Natural killer cell treated with Interleukin-12 subunit alpha and Interleukin-12 subunit beta and Interleukin-15 and Interleukin-18, amount 100 ng/mL, for 72 hours (primary cell): ENCODE data around the gene ZSCAN2. TPM values are rescaled to one million over a fixed set of nuclear protein-coding genes. Genes with fewer than 3 reads are reported as not detected.

Experiments used
- ATAC-seq, 2 donors: fragments of 150-1000 bp; cut with Tn5 transposase in 1 of 2; sonication (Bioruptor Pico), chemical (Tn5 transposase) in 1 of 2; 2 replicates each; pipeline ENCODE4 v1.10.0; 2021
- DNase-seq: peaks from one replicate; pipeline ENCODE4 v3.0.0; 2022; ENCODE audit warnings: low spot score
- H3K27ac Mint-ChIP-seq, 2 donors: 1 replicate in 1 of 2; 2 replicates in 1 of 2; pipeline ENCODE4 v1.8.0; 2022; ENCODE audit warnings: mixed read lengths in 2 of 2, mild to moderate bottlenecking in 1 of 2, moderate library complexity in 1 of 2
- H3K27me3 Mint-ChIP-seq, 2 donors: 1 replicate in 1 of 2; 2 replicates in 1 of 2; pipeline ENCODE4 v1.8.0; 2022; ENCODE audit warnings: mixed read lengths in 2 of 2
- H3K36me3 Mint-ChIP-seq: one replicate; pipeline ENCODE4 v1.8.0; 2022; ENCODE audit warnings: mixed read lengths
- H3K4me1 Mint-ChIP-seq, 2 donors: 1 replicate in 1 of 2; 2 replicates in 1 of 2; pipeline ENCODE4 v1.8.0; 2022; ENCODE audit warnings: low read depth in 2 of 2, mixed read lengths in 2 of 2, mild to moderate bottlenecking in 1 of 2
- H3K4me3 Mint-ChIP-seq: one replicate; pipeline ENCODE4 v1.8.0; 2022; ENCODE audit warnings: mixed read lengths
- H3K9me3 Mint-ChIP-seq: 2 replicates; pipeline ENCODE4 v1.8.0; 2022; ENCODE audit warnings: mixed read lengths
- total RNA-seq, 2 donors: library from RNA; stranded (reverse); gene quantifications; one replicate each; pipeline ENCODE4 v1.2.3, GENCODE V29; 2022

The ZSCAN2 gene
- total RNA-seq, 2 donors from 2014 or later: 5.5 to 9.2 TPM

DNA sequence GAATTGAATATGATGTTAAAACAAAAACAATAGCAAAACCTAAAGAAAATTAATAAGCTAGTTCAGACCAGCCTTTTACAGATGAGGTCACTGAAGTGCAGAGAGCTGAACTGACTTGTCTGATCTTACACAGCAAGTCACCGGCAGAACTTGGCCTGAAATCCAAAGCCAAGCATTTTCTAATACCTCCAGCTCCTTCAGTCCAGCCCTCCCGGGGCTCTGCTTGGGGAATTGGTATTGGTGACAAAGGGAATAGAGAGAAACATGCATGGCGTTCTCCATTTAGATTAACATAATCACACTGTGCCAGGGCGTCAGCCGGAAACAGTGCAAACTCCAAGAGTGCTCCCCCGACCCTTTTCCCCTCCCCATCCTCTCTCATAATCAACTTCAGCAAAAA lies 14.1 kb upstream of the ZSCAN2 start:
- Mint-ChIP-seq H3K4me1 (peaks cover 16 to 18% of the 10 kb centered on the region in 2 donors), H3K4me3 (no peak overlapping the region), H3K27ac (no peak overlapping the region), H3K9me3 (peaks cover 4% of the 10 kb centered on the region), H3K27me3 (peaks cover 6 to 7% of the 10 kb centered on the region in 2 donors), H3K36me3 (peaks cover 7% of the 10 kb centered on the region)
- no peak for ATAC-seq
- no peak for DNase-seq

DNA sequence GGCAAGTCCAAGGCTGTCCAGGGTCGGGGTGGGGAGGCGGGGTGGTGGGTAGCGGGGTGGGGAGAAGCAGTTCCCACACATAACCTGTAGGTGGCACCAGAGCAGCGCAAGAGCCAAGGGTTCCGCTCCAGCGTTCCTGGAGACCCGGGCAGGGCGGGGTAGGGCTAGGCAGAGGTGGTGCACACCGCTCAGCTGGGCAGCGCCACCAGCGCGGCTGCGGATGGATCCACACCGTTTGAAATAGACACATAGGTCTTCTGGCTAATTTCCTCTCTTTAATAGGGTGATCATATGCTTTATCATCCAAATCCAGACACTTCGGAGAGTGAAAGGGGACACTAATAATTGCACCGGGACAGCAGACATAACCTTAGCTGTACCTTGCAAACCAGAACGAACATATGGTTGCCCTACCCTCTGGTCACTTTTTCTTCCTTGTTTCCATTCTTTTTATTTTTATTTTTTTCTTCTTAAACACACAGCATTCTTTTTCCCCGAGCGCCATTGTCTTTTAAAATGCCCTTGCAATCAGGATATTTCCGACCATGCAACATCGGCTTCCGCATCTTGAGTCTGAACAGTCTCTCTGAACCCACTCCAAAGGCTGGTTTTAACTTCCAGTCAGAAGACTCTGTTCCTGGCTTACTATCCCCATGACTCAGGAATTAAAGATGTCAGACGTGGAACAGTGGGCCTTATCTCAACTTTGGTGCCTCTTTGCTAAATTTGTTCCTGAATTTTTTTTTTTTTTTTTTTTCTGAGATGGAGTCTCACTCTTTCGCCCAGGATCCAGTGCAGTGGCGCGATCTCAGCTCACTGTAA lies 12.5 kb upstream of the ZSCAN2 start:
- peaks cover 6% of the 10 kb centered on the region for H3K36me3 Mint-ChIP-seq
- H3K27ac Mint-ChIP-seq: no peak overlapping the region
- ATAC-seq (peak; percentile 99 to 100), DNase-seq (peak; percentile 84)
- H3K4me1 Mint-ChIP-seq: peaks cover 3 to 7% of the 10 kb centered on the region in 2 donors
- peaks cover 7 to 8% of the 10 kb centered on the region in 2 donors for H3K27me3 Mint-ChIP-seq
- peak overlapping the region; percentile 7 for H3K4me3 Mint-ChIP-seq
- H3K9me3 Mint-ChIP-seq: peaks cover 4% of the 10 kb centered on the region

DNA sequence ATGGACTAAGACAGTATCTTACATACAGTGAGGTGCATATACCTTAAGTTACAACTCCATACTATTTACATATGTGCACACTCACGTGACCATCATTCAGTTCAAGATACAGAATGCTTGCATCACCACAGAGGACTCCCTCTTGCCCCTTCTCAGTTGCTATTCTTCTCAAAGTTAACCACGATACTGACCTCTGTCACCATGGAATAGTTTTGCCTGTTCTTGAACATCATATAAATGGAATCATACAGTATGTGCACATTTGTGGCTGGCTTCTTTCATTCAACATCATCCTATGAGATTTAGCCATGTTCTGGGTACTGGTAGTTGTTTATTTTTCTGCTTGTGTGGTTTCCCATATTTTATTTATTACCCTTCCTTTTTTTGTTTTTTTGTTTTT lies 10.4 kb upstream of the ZSCAN2 start:
- peaks cover 0 to 6% of the 10 kb centered on the region in 2 donors for H3K4me1 Mint-ChIP-seq
- H3K4me3 Mint-ChIP-seq: no peak overlapping the region
- DNase-seq: no peak
- no peaks in the 10 kb centered on the region for H3K9me3 Mint-ChIP-seq
- ATAC-seq: no peak
- no peak overlapping the region for H3K27ac Mint-ChIP-seq
- no peaks in the 10 kb centered on the region for H3K36me3 Mint-ChIP-seq
- peaks cover 0 to 5% of the 10 kb centered on the region in 2 donors for H3K27me3 Mint-ChIP-seq

DNA sequence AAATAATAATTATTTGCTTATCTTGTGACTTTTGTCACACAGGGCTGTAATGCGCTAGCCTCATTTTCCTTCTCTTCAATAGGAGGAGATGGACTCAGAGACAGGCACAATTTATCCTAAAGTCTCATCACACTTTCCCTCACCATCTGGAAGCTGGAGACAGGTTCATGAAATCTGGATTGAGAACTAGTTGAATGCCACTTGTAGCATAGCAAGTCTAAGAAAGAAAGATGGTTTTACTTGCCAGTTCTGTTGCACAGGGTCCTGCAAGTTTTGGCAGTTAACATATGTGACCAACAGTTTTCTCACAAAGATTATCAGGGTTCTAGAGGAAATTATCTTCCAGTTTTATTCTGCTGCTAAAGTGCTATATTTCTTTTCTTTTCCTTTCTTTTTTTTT lies 9.0 kb upstream of the ZSCAN2 start:
- peaks cover 0 to 6% of the 10 kb centered on the region in 2 donors for H3K4me1 Mint-ChIP-seq
- no peak overlapping the region for H3K27ac Mint-ChIP-seq
- H3K36me3 Mint-ChIP-seq: no peaks in the 10 kb centered on the region
- DNase-seq: no peak
- no peaks in the 10 kb centered on the region for H3K9me3 Mint-ChIP-seq
- H3K27me3 Mint-ChIP-seq: peaks cover 0 to 5% of the 10 kb centered on the region in 2 donors
- no peak overlapping the region for H3K4me3 Mint-ChIP-seq
- ATAC-seq: no peak

DNA sequence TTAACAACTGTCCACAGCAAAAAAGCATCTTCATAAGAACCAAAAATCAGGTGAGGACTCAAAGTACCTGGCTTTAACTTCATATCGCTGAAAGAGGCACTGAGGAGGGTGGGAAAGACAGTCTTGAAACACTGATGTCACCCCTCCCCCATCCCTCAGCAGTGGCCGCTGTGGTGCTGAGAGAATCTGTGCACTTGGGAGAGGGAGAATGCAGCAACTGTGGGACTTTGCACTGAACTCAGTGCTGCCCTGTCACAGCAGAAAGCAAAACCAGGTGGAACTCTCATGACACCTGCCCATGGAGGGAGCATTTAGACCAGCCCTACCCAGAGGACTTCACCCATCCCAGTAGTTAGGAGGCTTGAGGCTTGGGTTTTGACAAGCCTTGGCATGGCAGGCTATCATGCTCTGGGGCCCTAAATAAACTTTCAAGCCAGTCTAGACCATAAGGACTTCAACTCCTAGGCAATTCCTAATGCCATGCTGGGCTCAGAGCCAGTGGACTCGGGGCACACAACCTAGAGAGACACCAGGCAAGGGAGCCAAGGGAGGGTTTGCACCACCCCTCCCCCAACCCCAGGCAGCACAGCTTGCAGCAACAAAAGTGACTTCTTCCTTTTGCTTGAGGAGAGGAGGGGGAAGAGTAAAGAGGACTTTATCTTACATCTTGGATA lies 6.1 kb upstream of the ZSCAN2 start:
- DNase-seq (no peak), ATAC-seq (no peak)
- Mint-ChIP-seq H3K36me3 (no peaks in the 10 kb centered on the region), H3K4me1 (peaks cover 18 to 24% of the 10 kb centered on the region in 2 donors), H3K27ac (no peak overlapping the region), H3K27me3 (peaks cover 0 to 3% of the 10 kb centered on the region in 2 donors), H3K4me3 (no peak overlapping the region), H3K9me3 (no peaks in the 10 kb centered on the region)

DNA sequence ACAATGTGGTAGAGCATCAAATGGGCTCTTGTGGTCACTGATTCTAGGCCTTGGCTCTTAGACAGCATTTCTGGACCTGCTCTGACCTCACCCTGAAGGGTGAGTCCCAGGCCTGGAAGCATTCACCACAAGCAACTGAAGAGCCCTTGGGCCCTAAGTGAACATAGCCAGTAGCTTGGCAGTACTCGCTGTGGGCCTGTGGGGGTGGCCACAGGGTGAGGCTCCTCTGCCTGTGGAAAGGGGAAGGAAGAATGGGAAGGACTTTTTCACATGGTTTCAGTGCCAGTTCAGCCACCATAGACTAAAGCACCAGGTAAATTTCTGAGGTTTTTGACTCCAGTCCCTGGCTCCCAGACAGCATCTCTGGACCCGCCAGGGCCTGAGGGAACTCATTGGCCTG lies 5.1 kb upstream of the ZSCAN2 start:
- no peak for ATAC-seq
- Mint-ChIP-seq H3K27me3 (peaks cover 0 to 3% of the 10 kb centered on the region in 2 donors), H3K27ac (no peak overlapping the region), H3K4me3 (no peak overlapping the region), H3K4me1 (peaks cover 20 to 30% of the 10 kb centered on the region in 2 donors), H3K36me3 (no peaks in the 10 kb centered on the region), H3K9me3 (no peaks in the 10 kb centered on the region)
- DNase-seq: no peak

DNA sequence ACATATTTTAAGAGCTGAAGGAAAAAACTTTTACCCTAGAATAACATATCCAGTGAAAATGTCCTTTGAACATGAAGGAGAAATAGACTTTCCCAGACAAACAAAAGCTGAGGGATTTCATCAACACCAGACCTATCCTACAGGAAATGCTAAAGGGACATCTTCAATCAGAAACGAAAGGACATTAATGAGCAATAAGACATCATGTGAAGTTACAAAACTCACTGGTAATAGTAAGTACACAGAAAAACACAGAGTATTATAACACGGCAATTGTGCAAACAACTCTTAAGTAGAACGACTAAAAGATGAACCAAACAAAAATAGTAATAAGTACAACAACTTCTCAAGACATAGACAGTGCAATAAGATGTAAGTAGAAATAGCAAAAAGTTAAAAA lies 3.5 kb upstream of the ZSCAN2 start:
- Mint-ChIP-seq H3K9me3 (no peaks in the 10 kb centered on the region), H3K4me3 (no peak overlapping the region), H3K4me1 (peaks cover 22 to 38% of the 10 kb centered on the region in 2 donors), H3K27me3 (peaks cover 0 to 3% of the 10 kb centered on the region in 2 donors), H3K27ac (peak overlapping the region; percentile 50 to 73), H3K36me3 (no peaks in the 10 kb centered on the region)
- ATAC-seq (no peak), DNase-seq (no peak)

DNA sequence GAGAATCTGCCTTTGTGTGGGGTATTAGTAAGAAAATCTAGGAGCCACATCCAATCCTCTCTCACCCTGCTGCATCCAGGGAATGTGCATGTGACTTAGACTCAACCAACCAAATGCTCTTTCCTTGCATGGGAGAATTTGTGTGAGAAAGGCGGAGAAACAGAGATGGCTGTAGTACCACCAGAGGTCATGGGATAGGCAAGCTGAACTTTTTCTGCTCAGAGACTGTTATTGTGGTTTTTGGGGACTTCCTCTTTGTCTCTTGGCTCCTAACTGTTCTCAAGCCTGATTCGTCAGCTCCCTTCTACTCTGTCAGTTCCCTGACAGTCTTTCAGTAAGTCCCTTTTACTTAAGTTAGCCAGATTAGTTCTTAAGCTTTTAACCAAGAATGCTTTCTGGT lies 2.6 kb upstream of the ZSCAN2 start:
- ATAC-seq (peak in 1 of 2 donors; percentile 37), DNase-seq (no peak)
- Mint-ChIP-seq H3K4me3 (peak overlapping the region; percentile 50), H3K36me3 (no peaks in the 10 kb centered on the region), H3K27me3 (no peaks in the 10 kb centered on the region), H3K27ac (peak overlapping the region in 1 of 2 donors; percentile 73), H3K9me3 (no peaks in the 10 kb centered on the region), H3K4me1 (peaks cover 25 to 46% of the 10 kb centered on the region in 2 donors)

DNA sequence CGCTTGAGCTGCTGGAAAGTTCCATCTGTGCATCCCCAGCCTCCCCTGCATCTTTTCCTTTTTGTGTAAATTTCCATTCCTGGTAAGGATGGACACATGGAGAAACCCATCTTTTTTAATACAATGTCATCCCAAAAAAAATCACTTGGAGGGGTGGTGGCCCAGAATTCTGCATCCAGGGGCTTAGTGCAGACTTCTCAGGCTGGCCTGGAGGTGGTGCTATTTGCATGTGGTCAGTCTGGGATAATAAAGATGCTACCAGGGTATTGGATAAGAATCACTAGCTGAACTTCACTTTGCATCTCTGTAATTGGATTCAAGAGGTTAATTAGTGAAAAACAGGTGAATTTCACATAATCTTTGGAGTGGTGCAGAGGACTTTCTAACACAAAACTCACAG lies 1.8 kb upstream of the ZSCAN2 start:
- Mint-ChIP-seq H3K4me3 (peak overlapping the region; percentile 95), H3K27ac (peak overlapping the region in 1 of 2 donors; percentile 73), H3K27me3 (no peaks in the 10 kb centered on the region), H3K4me1 (peaks cover 30 to 54% of the 10 kb centered on the region in 2 donors), H3K36me3 (no peaks in the 10 kb centered on the region), H3K9me3 (no peaks in the 10 kb centered on the region)
- DNase-seq (no peak), ATAC-seq (no peak)

DNA sequence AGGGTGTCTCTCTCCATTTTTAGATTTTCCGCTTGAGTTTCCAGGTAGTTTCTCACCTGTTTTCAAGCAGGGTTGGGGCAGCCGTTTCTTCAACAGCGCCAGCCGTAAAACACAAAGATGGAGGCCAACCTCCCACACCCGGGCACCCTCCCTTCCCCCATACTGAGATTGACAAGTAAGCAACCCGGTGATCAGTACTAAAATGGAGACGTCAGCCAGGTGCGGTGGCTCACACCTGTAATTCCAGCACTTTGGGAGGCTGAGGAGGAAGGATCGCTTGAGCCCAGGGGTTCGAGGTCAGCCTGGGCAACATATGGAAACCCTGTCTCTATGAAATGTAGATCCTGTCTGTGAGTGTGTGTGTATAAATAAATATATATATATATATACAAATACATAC lies 903 bp upstream of the ZSCAN2 start:
- Mint-ChIP-seq H3K27ac (no peak overlapping the region), H3K4me3 (peak overlapping the region; percentile 95), H3K27me3 (no peaks in the 10 kb centered on the region), H3K4me1 (peaks cover 31 to 60% of the 10 kb centered on the region in 2 donors), H3K36me3 (no peaks in the 10 kb centered on the region), H3K9me3 (no peaks in the 10 kb centered on the region)
- ATAC-seq (no peak), DNase-seq (no peak)

DNA sequence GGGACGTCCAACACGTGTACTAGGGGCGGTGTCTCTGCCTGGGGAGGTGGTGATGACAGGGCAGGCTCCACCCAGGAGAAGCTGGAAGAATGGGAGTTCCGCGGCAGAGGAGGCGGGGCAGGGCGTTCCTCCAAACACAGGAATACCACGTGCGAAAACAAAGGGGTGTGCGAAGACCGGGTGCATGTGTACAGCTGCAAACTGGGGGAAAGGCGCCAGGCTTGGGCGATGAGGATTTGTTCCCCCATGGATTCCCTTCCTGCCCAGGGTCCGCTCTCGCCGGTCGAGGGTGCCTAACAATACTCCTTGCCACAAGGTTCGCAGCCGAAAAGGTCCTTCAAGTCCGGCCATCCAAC lies 500 bp upstream of the ZSCAN2 start:
- H3K4me3 Mint-ChIP-seq: peak overlapping the region; percentile 95
- no peaks in the 10 kb centered on the region for H3K9me3 Mint-ChIP-seq
- peak; percentile 13 to 25 for ATAC-seq
- no peak for DNase-seq
- peaks cover 34 to 64% of the 10 kb centered on the region in 2 donors for H3K4me1 Mint-ChIP-seq
- peaks cover 3% of the 10 kb centered on the region for H3K36me3 Mint-ChIP-seq
- peak overlapping the region; percentile 57 to 61 for H3K27ac Mint-ChIP-seq
- H3K27me3 Mint-ChIP-seq: no peaks in the 10 kb centered on the region

DNA sequence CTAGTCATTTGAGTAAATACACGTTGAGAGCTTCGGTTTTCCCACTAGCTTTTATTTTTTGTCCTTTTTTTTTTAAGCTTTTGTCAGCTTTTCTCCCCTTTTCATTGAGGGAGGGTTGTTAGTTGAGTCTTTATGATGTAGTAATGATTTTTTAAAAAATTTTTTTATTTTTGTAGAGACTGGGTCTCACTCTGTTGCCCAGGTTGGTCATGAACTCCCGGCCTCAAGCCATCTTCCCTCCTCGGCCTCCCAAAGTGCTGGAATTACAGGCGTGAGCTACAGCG lies 688 bp downstream of the ZSCAN2 start:
- Mint-ChIP-seq H3K4me1 (peaks cover 37 to 76% of the 10 kb centered on the region in 2 donors), H3K36me3 (peaks cover 4% of the 10 kb centered on the region), H3K27me3 (no peaks in the 10 kb centered on the region), H3K4me3 (peak overlapping the region; percentile 95), H3K9me3 (no peaks in the 10 kb centered on the region), H3K27ac (peak overlapping the region; percentile 57 to 61)
- no peak for ATAC-seq
- DNase-seq: no peak

DNA sequence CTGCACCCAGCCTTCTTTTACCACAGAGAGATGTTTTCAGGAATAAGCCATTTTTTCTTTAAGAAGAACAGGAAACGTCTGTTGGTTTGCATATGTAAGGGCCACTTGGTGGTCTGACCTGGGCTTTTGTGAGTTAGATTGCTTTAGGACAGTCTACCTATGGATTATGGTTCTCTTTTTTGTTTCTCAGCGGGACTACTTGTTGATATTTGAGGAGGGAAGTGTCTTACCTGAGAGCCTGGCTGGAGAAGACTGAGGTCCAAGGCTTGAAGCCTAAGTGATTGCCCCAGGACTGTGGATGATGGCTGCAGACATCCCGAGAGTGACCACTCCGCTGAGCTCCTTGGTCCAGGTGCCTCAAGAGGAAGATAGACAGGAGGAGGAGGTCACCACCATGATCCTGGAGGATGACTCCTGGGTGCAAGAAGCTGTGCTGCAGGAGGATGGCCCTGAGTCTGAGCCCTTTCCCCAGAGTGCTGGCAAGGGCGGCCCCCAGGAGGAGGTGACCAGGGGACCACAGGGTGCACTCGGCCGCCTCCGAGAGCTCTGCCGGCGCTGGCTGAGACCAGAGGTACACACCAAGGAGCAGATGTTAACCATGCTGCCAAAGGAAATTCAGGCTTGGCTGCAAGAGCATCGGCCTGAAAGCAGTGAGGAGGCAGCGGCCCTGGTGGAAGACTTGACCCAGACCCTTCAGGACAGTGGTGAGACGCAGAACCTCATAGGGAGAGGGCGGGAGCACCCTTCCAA lies 3.0 kb downstream of the ZSCAN2 start:
- Mint-ChIP-seq H3K36me3 (peaks cover 4% of the 10 kb centered on the region), H3K27me3 (no peaks in the 10 kb centered on the region), H3K9me3 (no peaks in the 10 kb centered on the region), H3K4me1 (peaks cover 26 to 66% of the 10 kb centered on the region in 2 donors), H3K27ac (peak overlapping the region in 1 of 2 donors; percentile 84), H3K4me3 (peak overlapping the region; percentile 95)
- no peak for DNase-seq
- ATAC-seq: no peak
